Measurements from ENCODE around the gene SSR4.

The SSR4 gene

GRCh38 chrX:153784325-153784967 lies 10.0 kb upstream of the SSR4 start:
- Histone ChIP-seq H2BK15ac (ENCODE audit: low read length) (no peak overlapping the region), H3K4ac (ENCODE audit: low read length) (no peak overlapping the region), H3K9me3 (replicated peaks in 1 of 2; ENCODE audit: control insufficient read depth in 2 of 2, insufficient read depth in 1 of 2, low read depth in 1 of 2, low read length in 2 of 2) (no peaks in the 10 kb centered on the region), H3K4me2 (ENCODE audit: insufficient read depth, low read length, poor library complexity, severe bottlenecking) (no peak overlapping the region), H3K4me3 (ENCODE audit: low read length in 2 of 2) (no peak overlapping the region), H2AFZ (ENCODE audit: low read length) (no peak overlapping the region), H2AK5ac (ENCODE audit: low read depth, low read length) (no peak overlapping the region), H3K27ac (replicated peaks; ENCODE audit: low read length) (no peak overlapping the region), H2BK12ac (ENCODE audit: low read length) (no peak overlapping the region), H3K36me3 (replicated peaks in 1 of 2; ENCODE audit: control insufficient read depth in 2 of 2, insufficient read depth in 2 of 2, low read length in 2 of 2) (peaks cover 7 to 21% of the 10 kb centered on the region in 2 donors), H2BK5ac (ENCODE audit: low read length) (no peak overlapping the region), H3K27me3 (ENCODE audit: control insufficient read depth in 3 of 3, insufficient read depth in 3 of 3, low read depth in 1 of 3, low read length in 3 of 3) (peaks cover 0 to 2% (median 0%) of the 10 kb centered on the region in 3 experiments), H3K79me1 (ENCODE audit: low read depth, low read length) (no peaks in the 10 kb centered on the region), H3K23ac (ENCODE audit: low read depth, low read length, poor library complexity) (no peak overlapping the region), H3K4me1 (ENCODE audit: control insufficient read depth in 2 of 2, insufficient read depth in 1 of 2, low read depth in 1 of 2, low read length in 2 of 2) (peaks cover 0 to 1% of the 10 kb centered on the region in 2 donors), H3K14ac (ENCODE audit: low read length) (no peak overlapping the region), H4K91ac (ENCODE audit: low read depth, low read length, poor library complexity) (no peak overlapping the region), H2BK120ac (ENCODE audit: low read depth, low read length) (no peak overlapping the region), H3K9ac (ENCODE audit: low read depth, low read length, poor library complexity) (no peak overlapping the region), H3K18ac (ENCODE audit: low read length) (no peak overlapping the region), H4K8ac (ENCODE audit: low read depth, low read length) (no peak overlapping the region)
- WGBS, 2 donors (ENCODE audit: extremely low coverage in 2 of 2, insufficient read length in 2 of 2, insufficient replicate concordance in 1 of 2) = no CpG with 5 or more reads among the region's 27 CpGs
- no peak for DNase-seq (ENCODE audit: low spot score)

GRCh38 chrX:153786669-153787068 lies 7.8 kb upstream of the SSR4 start:
- H4K91ac ChIP-seq (ENCODE audit: low read depth, low read length, poor library complexity) = no peak overlapping the region
- H2BK15ac ChIP-seq (ENCODE audit: low read length) = no peak overlapping the region
- no peak overlapping the region for H2BK5ac ChIP-seq (ENCODE audit: low read length)
- H3K14ac ChIP-seq (ENCODE audit: low read length) = no peak overlapping the region
- DNase-seq (ENCODE audit: low spot score) = no peak
- H2AFZ ChIP-seq (ENCODE audit: low read length) = no peak overlapping the region
- peaks cover 8 to 30% of the 10 kb centered on the region in 2 donors for H3K36me3 ChIP-seq (replicated peaks in 1 of 2; ENCODE audit: control insufficient read depth in 2 of 2, insufficient read depth in 2 of 2, low read length in 2 of 2)
- H3K27me3 ChIP-seq (ENCODE audit: control insufficient read depth in 3 of 3, insufficient read depth in 3 of 3, low read depth in 1 of 3, low read length in 3 of 3) = peaks cover 0 to 8% (median 0%) of the 10 kb centered on the region in 3 experiments
- no peaks in the 10 kb centered on the region for H3K79me1 ChIP-seq (ENCODE audit: low read depth, low read length)
- no peak overlapping the region for H3K9ac ChIP-seq (ENCODE audit: low read depth, low read length, poor library complexity)
- no peak overlapping the region for H2BK12ac ChIP-seq (ENCODE audit: low read length)
- no peak overlapping the region for H3K4ac ChIP-seq (ENCODE audit: low read length)
- H2AK5ac ChIP-seq (ENCODE audit: low read depth, low read length) = no peak overlapping the region
- H3K27ac ChIP-seq (replicated peaks; ENCODE audit: low read length) = no peak overlapping the region
- H3K4me1 ChIP-seq (ENCODE audit: control insufficient read depth in 2 of 2, insufficient read depth in 1 of 2, low read depth in 1 of 2, low read length in 2 of 2) = no peaks in the 10 kb centered on the region
- no CpG with 5 or more reads among the region's 15 CpGs for WGBS, 2 donors (ENCODE audit: extremely low coverage in 2 of 2, insufficient read length in 2 of 2, insufficient replicate concordance in 1 of 2)
- H3K23ac ChIP-seq (ENCODE audit: low read depth, low read length, poor library complexity) = no peak overlapping the region
- no peak overlapping the region for H2BK120ac ChIP-seq (ENCODE audit: low read depth, low read length)
- no peak overlapping the region for H4K8ac ChIP-seq (ENCODE audit: low read depth, low read length)
- no peaks in the 10 kb centered on the region for H3K9me3 ChIP-seq (replicated peaks in 1 of 2; ENCODE audit: control insufficient read depth in 2 of 2, insufficient read depth in 1 of 2, low read depth in 1 of 2, low read length in 2 of 2)
- no peak overlapping the region for H3K18ac ChIP-seq (ENCODE audit: low read length)
- H3K4me2 ChIP-seq (ENCODE audit: insufficient read depth, low read length, poor library complexity, severe bottlenecking) = no peak overlapping the region
- no peak overlapping the region for H3K4me3 ChIP-seq (ENCODE audit: low read length in 2 of 2)

GRCh38 chrX:153789654-153790053 lies 4.8 kb upstream of the SSR4 start:
- H3K18ac ChIP-seq (ENCODE audit: low read length) = no peak overlapping the region
- H2AK5ac ChIP-seq (ENCODE audit: low read depth, low read length) = no peak overlapping the region
- H3K9ac ChIP-seq (ENCODE audit: low read depth, low read length, poor library complexity) = no peak overlapping the region
- no peak overlapping the region for H3K4me3 ChIP-seq (ENCODE audit: low read length in 2 of 2)
- H2BK5ac ChIP-seq (ENCODE audit: low read length) = no peak overlapping the region
- no peak overlapping the region for H3K4ac ChIP-seq (ENCODE audit: low read length)
- WGBS, 2 donors (ENCODE audit: extremely low coverage in 2 of 2, insufficient read length in 2 of 2, insufficient replicate concordance in 1 of 2) = no CpG with 5 or more reads among the region's 12 CpGs
- H3K36me3 ChIP-seq (replicated peaks in 1 of 2; ENCODE audit: control insufficient read depth in 2 of 2, insufficient read depth in 2 of 2, low read length in 2 of 2) = peaks cover 8 to 32% of the 10 kb centered on the region in 2 donors
- H3K4me1 ChIP-seq (ENCODE audit: control insufficient read depth in 2 of 2, insufficient read depth in 1 of 2, low read depth in 1 of 2, low read length in 2 of 2) = peaks cover 0 to 2% of the 10 kb centered on the region in 2 donors
- peak overlapping the region; percentile 12 for H3K23ac ChIP-seq (ENCODE audit: low read depth, low read length, poor library complexity)
- H3K27me3 ChIP-seq (ENCODE audit: control insufficient read depth in 3 of 3, insufficient read depth in 3 of 3, low read depth in 1 of 3, low read length in 3 of 3) = peaks cover 0 to 14% (median 0%) of the 10 kb centered on the region in 3 experiments
- no peak overlapping the region for H2BK15ac ChIP-seq (ENCODE audit: low read length)
- H2BK12ac ChIP-seq (ENCODE audit: low read length) = no peak overlapping the region
- H4K91ac ChIP-seq (ENCODE audit: low read depth, low read length, poor library complexity) = no peak overlapping the region
- no peak overlapping the region for H3K14ac ChIP-seq (ENCODE audit: low read length)
- H3K27ac ChIP-seq (replicated peaks; ENCODE audit: low read length) = no peak overlapping the region
- no peak overlapping the region for H2BK120ac ChIP-seq (ENCODE audit: low read depth, low read length)
- no peak overlapping the region for H3K4me2 ChIP-seq (ENCODE audit: insufficient read depth, low read length, poor library complexity, severe bottlenecking)
- no peaks in the 10 kb centered on the region for H3K9me3 ChIP-seq (replicated peaks in 1 of 2; ENCODE audit: control insufficient read depth in 2 of 2, insufficient read depth in 1 of 2, low read depth in 1 of 2, low read length in 2 of 2)
- no peak for DNase-seq (ENCODE audit: low spot score)
- no peak overlapping the region for H4K8ac ChIP-seq (ENCODE audit: low read depth, low read length)
- no peak overlapping the region for H2AFZ ChIP-seq (ENCODE audit: low read length)
- H3K79me1 ChIP-seq (ENCODE audit: low read depth, low read length) = no peaks in the 10 kb centered on the region

- H3K36me3 ChIP-seq (replicated peaks in 1 of 2; ENCODE audit: control insufficient read depth in 2 of 2, insufficient read depth in 2 of 2, low read length in 2 of 2) = peaks cover 6 to 30% of the 10 kb centered on the region in 2 donors
- no peak overlapping the region for H4K8ac ChIP-seq (ENCODE audit: low read depth, low read length)
- H3K4me2 ChIP-seq (ENCODE audit: insufficient read depth, low read length, poor library complexity, severe bottlenecking) = no peak overlapping the region
- H3K23ac ChIP-seq (ENCODE audit: low read depth, low read length, poor library complexity) = no peak overlapping the region
- H2BK12ac ChIP-seq (ENCODE audit: low read length) = no peak overlapping the region
- no peak overlapping the region for H3K14ac ChIP-seq (ENCODE audit: low read length)
- no peak overlapping the region for H2BK120ac ChIP-seq (ENCODE audit: low read depth, low read length)
- no peak for DNase-seq (ENCODE audit: low spot score)
- no peak overlapping the region for H3K4ac ChIP-seq (ENCODE audit: low read length)
- WGBS, 2 donors (ENCODE audit: extremely low coverage in 2 of 2, insufficient read length in 2 of 2, insufficient replicate concordance in 1 of 2) = no CpG with 5 or more reads among the region's 17 CpGs
- no peak overlapping the region for H3K4me3 ChIP-seq (ENCODE audit: low read length in 2 of 2)
- H3K4me1 ChIP-seq (ENCODE audit: control insufficient read depth in 2 of 2, insufficient read depth in 1 of 2, low read depth in 1 of 2, low read length in 2 of 2) = peaks cover 5% of the 10 kb centered on the region in 2 donors
- H2AK5ac ChIP-seq (ENCODE audit: low read depth, low read length) = no peak overlapping the region
- H3K27me3 ChIP-seq (ENCODE audit: control insufficient read depth in 3 of 3, insufficient read depth in 3 of 3, low read depth in 1 of 3, low read length in 3 of 3) = peaks cover 0 to 17% (median 0%) of the 10 kb centered on the region in 3 experiments
- no peak overlapping the region for H2BK15ac ChIP-seq (ENCODE audit: low read length)
- H3K27ac ChIP-seq (replicated peaks; ENCODE audit: low read length) = no peak overlapping the region
- H2BK5ac ChIP-seq (ENCODE audit: low read length) = no peak overlapping the region
- H3K79me1 ChIP-seq (ENCODE audit: low read depth, low read length) = peaks cover 6% of the 10 kb centered on the region
- H4K91ac ChIP-seq (ENCODE audit: low read depth, low read length, poor library complexity) = no peak overlapping the region
- H3K9me3 ChIP-seq (replicated peaks in 1 of 2; ENCODE audit: control insufficient read depth in 2 of 2, insufficient read depth in 1 of 2, low read depth in 1 of 2, low read length in 2 of 2) = no peaks in the 10 kb centered on the region
- H3K18ac ChIP-seq (ENCODE audit: low read length) = no peak overlapping the region
- H2AFZ ChIP-seq (ENCODE audit: low read length) = no peak overlapping the region
- H3K9ac ChIP-seq (ENCODE audit: low read depth, low read length, poor library complexity) = peak overlapping the region; percentile 44
Observed at GRCh38 chrX:153791104-153791852, 3.2 kb upstream of the SSR4 start.

Data from neuronal stem cell (in vitro differentiated cells).